Upper lobe of left lung (tissue), 6 donors: Measurements from ENCODE around the gene ASF1A. TPM values are rescaled to one million over a fixed set of nuclear protein-coding genes. Genes with fewer than 3 reads are reported as not detected.

ENCODE experiments used
- ATAC-seq, 2 donors: fragments of 200-7000 bp; cut with Tn5 transposase; one replicate each; pipeline ENCODE4 v1.9.1; 2022; ENCODE audit warnings: mild to moderate bottlenecking in 2 of 2, moderate library complexity in 2 of 2; ENCODE audit not compliant: low FRiP score in 2 of 2
- DNase-seq, 2 donors: peaks; one replicate each; pipeline ENCODE4 v3.0.0-alpha.2; 2019 to 2020
- H3K27ac ChIP-seq, 4 donors: fragments of 200-600 bp; sonication (generic); one replicate each; pipeline ENCODE4 v1.5.1; 2016 to 2019
- H3K27me3 ChIP-seq, 4 donors: fragments of 200-600 bp; sonication (generic); one replicate each; pipeline ENCODE4 v1.5.1; 2017 to 2019
- H3K36me3 ChIP-seq, 4 donors: fragments of 200-600 bp; sonication (generic); one replicate each; pipeline ENCODE4 v1.5.1; 2016 to 2019
- H3K4me1 ChIP-seq, 4 donors: fragments of 200-600 bp; sonication (generic); one replicate each; pipeline ENCODE4 v1.5.1; 2018 to 2019
- H3K4me3 ChIP-seq, 4 donors: fragments of 200-600 bp; sonication (generic); one replicate each; pipeline ENCODE4 v1.5.1; 2017 to 2019; ENCODE audit warnings: mild to moderate bottlenecking in 2 of 4, moderate library complexity in 1 of 4
- H3K9me3 ChIP-seq, 4 donors: fragments of 200-600 bp; sonication (generic); one replicate each; pipeline ENCODE4 v1.5.1; 2018 to 2019
- CTCF ChIP-seq, 6 experiments: fragments of 450-650 bp in 4 of 6; fragments of 200-600 bp in 2 of 6; sonication (generic) in 2 of 6; IDR thresholded peaks; one replicate each; pipeline ENCODE4 v1.5.1; 2016 to 2019; ENCODE audit warnings: antibody characterized with exemption in 6 of 6
- EP300 ChIP-seq, 4 donors: sonication (generic); formaldehyde crosslinking; IDR thresholded peaks; one replicate each; pipeline ENCODE4 v1.5.1; 2017; ENCODE audit warnings: antibody characterized with exemption in 4 of 4, control low read depth in 2 of 4
- POLR2A ChIP-seq, 4 donors: fragments of 450-650 bp; IDR thresholded peaks; one replicate each; pipeline ENCODE4 v1.5.1; 2016 to 2017; ENCODE audit warnings: antibody characterized with exemption in 4 of 4, mild to moderate bottlenecking in 2 of 4
- POLR2AphosphoS5 ChIP-seq, 2 donors: sonication (generic); formaldehyde crosslinking; IDR thresholded peaks; one replicate each; pipeline ENCODE4 v1.5.1; 2017; ENCODE audit warnings: antibody characterized with exemption in 2 of 2
- WGBS, 2 donors: methylation state at CpG; one replicate each; pipeline ENCODE4 v1.1.5; 2017 to 2018; 5-methylcytosine and 5-hydroxymethylcytosine counted together
- total RNA-seq, 6 donors: library from RNA; depleted of rRNA in 4 of 6; stranded (reverse); fragments of >200 nt in 4 of 6; gene quantifications; one replicate each; pipeline versions ENCODE4 v1.1.0 to v1.2.1, GENCODE V29; 2016 to 2021
- donor health status: DM: no; HTN: no; CAD: no; lungs with moderate emphysema.
- donor health status: DM: no; HTN: yes; CAD: no; lungs with severe emphysema.

The ASF1A gene
- total RNA-seq, 6 donors from 2014 or later, result 12.8 to 22.3 (median 19.1) TPM

GRCh38 chr6:118869894-118870589 lies 23.9 kb upstream of the ASF1A start:
- Histone ChIP-seq H3K4me3 (no peak overlapping the region), H3K9me3 (no peaks in the 10 kb centered on the region), H3K4me1 (peaks cover 0 to 4% (median 4%) of the 10 kb centered on the region in 4 donors), H3K27ac (peak overlapping the region in 1 of 4 donors; percentile 42), H3K27me3 (no peaks in the 10 kb centered on the region), H3K36me3 (no peaks in the 10 kb centered on the region)
- ATAC-seq (no peak), DNase-seq (no peak)
- 72 to 95% methylated on average over 2 of the region's 2 CpGs for WGBS, 2 donors
- TF ChIP-seq POLR2A (IDR thresholded peaks at IDR 0.05), result no peak
- TF ChIP-seq CTCF (IDR thresholded peaks at IDR 0.05), result no peak
- no peak for TF ChIP-seq EP300 (IDR thresholded peaks at IDR 0.05)
- TF ChIP-seq POLR2AphosphoS5 (IDR thresholded peaks at IDR 0.05), result no peak

- WGBS, 2 donors, result 77 to 84% methylated on average over 5 of the region's 5 CpGs
- Histone ChIP-seq H3K4me3 (no peak overlapping the region), H3K9me3 (no peaks in the 10 kb centered on the region), H3K27me3 (no peaks in the 10 kb centered on the region), H3K27ac (peak overlapping the region in 1 of 4 donors; percentile 42), H3K4me1 (no peaks in the 10 kb centered on the region), H3K36me3 (no peaks in the 10 kb centered on the region)
- TF ChIP-seq CTCF (IDR thresholded peaks at IDR 0.05) (no peak), POLR2A (IDR thresholded peaks at IDR 0.05) (no peak), POLR2AphosphoS5 (IDR thresholded peaks at IDR 0.05) (no peak), EP300 (IDR thresholded peaks at IDR 0.05) (no peak)
- DNase-seq, result no peak
- ATAC-seq, result no peak
These were observed 22.6 kb upstream of the ASF1A start for GRCh38 chr6:118871331-118871730.

- Histone ChIP-seq H3K4me1 (no peaks in the 10 kb centered on the region), H3K27me3 (no peaks in the 10 kb centered on the region), H3K9me3 (no peaks in the 10 kb centered on the region), H3K4me3 (no peak overlapping the region), H3K36me3 (no peaks in the 10 kb centered on the region), H3K27ac (no peak overlapping the region)
- no peak for DNase-seq
- ATAC-seq, result no peak
- TF ChIP-seq EP300 (IDR thresholded peaks at IDR 0.05), result no peak
- no peak for TF ChIP-seq POLR2AphosphoS5 (IDR thresholded peaks at IDR 0.05)
- no peak for TF ChIP-seq POLR2A (IDR thresholded peaks at IDR 0.05)
These were observed 21.6 kb upstream of the ASF1A start for GRCh38 chr6:118872318-118872717.

GRCh38 chr6:118872726-118873125 lies 21.2 kb upstream of the ASF1A start:
- DNase-seq (no peak), ATAC-seq (no peak)
- Histone ChIP-seq H3K27ac (no peak overlapping the region), H3K27me3 (no peaks in the 10 kb centered on the region), H3K36me3 (no peaks in the 10 kb centered on the region), H3K4me3 (no peak overlapping the region), H3K4me1 (no peaks in the 10 kb centered on the region), H3K9me3 (no peaks in the 10 kb centered on the region)
- WGBS, 2 donors, result 90 to 93% methylated on average over 2 of the region's 2 CpGs
- TF ChIP-seq POLR2AphosphoS5 (IDR thresholded peaks at IDR 0.05) (no peak), CTCF (IDR thresholded peaks at IDR 0.05) (no peak), EP300 (IDR thresholded peaks at IDR 0.05) (no peak), POLR2A (IDR thresholded peaks at IDR 0.05) (no peak)

- Histone ChIP-seq H3K4me1 (no peaks in the 10 kb centered on the region), H3K27ac (no peak overlapping the region), H3K36me3 (no peaks in the 10 kb centered on the region), H3K9me3 (no peaks in the 10 kb centered on the region), H3K4me3 (no peak overlapping the region), H3K27me3 (no peaks in the 10 kb centered on the region)
- no peak for DNase-seq
- 87 to 88% methylated on average over 2 of the region's 2 CpGs for WGBS, 2 donors
- ATAC-seq, result no peak
- no peak for TF ChIP-seq CTCF (IDR thresholded peaks at IDR 0.05)
- TF ChIP-seq POLR2AphosphoS5 (IDR thresholded peaks at IDR 0.05), result no peak
- TF ChIP-seq POLR2A (IDR thresholded peaks at IDR 0.05), result no peak
- TF ChIP-seq EP300 (IDR thresholded peaks at IDR 0.05), result no peak
These were observed 20.7 kb upstream of the ASF1A start for GRCh38 chr6:118873239-118873638.
